MG63 (cell line): ENCODE results near the gene POLR1F. TPM values are rescaled to one million over a fixed set of nuclear protein-coding genes. Genes with fewer than 3 reads are reported as not detected.
A peak's percentile ranks its signal among the peaks of the same experiment; 100 is the strongest.
"Not testable (repeated sequence)": the region's sequence is repeated elsewhere in the genome, so short reads cannot be mapped to it uniquely, and the experiment has no call there.

ENCODE experiments used
- DNase-seq: peaks from one replicate; pipeline ENCODE4 v3.0.0-alpha.2; 2020
- H3K27me3 ChIP-seq: fragments of 250-450 bp; sonication (Bioruptor Pico); 2 replicates; pipeline ENCODE4 v1.5.1; 2020; ENCODE audit warnings: mild to moderate bottlenecking, moderate library complexity
- H3K36me3 ChIP-seq: fragments of 250-450 bp; sonication (Bioruptor Pico); 2 replicates; pipeline ENCODE4 v1.5.1; 2020; ENCODE audit warnings: mild to moderate bottlenecking, moderate library complexity
- H3K4me3 ChIP-seq: fragments of 250-450 bp; sonication (Bioruptor Pico); 2 replicates; pipeline ENCODE4 v1.5.1; 2020; ENCODE audit warnings: mild to moderate bottlenecking, moderate library complexity
- H3K9me3 ChIP-seq: fragments of 250-450 bp; sonication (Bioruptor Pico); 2 replicates; pipeline ENCODE4 v1.5.1; 2020; ENCODE audit warnings: mild to moderate bottlenecking, moderate library complexity
- total RNA-seq: library from RNA; depleted of rRNA; stranded (reverse); fragments of >200 nt; shearing (Covaris generic); gene quantifications from 2 replicates; pipeline ENCODE4 v1.2.3, GENCODE V29; 2014; ENCODE audit warnings: low replicate concordance; rRNA removed

The POLR1F gene
- total RNA-seq, 1 experiment from 2014 or later = 18.2 TPM

- Histone ChIP-seq H3K4me3 (no peak overlapping the region), H3K27me3 (no peaks in the 10 kb centered on the region), H3K36me3 (peaks cover 10% of the 10 kb centered on the region), H3K9me3 (no peaks in the 10 kb centered on the region)
- DNase-seq = no peak
These were observed 16.6 kb downstream of the POLR1F start for GRCh38 chr7:19692111-19692828.

- Histone ChIP-seq H3K4me3 (no peak overlapping the region), H3K36me3 (no peaks in the 10 kb centered on the region; the same call in 1 of the 2 replicates), H3K9me3 (no peaks in the 10 kb centered on the region), H3K27me3 (no peaks in the 10 kb centered on the region)
- no peak for DNase-seq
These were observed 18.1 kb downstream of the POLR1F start for GRCh38 chr7:19690736-19691135.

GRCh38 chr7:19689130-19689529 is 19.7 kb downstream of the POLR1F start:
- not testable (repeated sequence) for H3K36me3 ChIP-seq, H3K27me3 ChIP-seq, DNase-seq, H3K4me3 ChIP-seq, H3K9me3 ChIP-seq

DNA sequence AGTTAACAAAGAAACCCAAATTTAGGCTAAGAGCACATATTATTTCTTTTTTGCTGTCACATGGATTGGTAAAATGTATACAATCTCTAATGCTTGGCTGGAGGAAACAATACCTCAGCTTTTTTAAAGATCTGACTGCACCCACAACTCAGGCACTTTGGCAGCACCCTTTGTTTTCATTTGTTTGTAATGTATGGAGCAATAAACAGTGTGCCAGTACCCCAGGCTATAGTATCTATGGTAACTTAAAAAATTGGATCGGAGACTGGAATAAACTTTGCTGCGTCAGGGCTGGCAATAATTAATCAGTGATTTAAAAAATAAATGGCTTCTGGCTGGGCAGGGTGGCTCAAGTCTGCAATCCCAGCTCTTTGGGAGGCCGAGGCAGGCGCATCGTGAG is 27.2 kb downstream of the POLR1F start:
- Histone ChIP-seq H3K27me3 (no peaks in the 10 kb centered on the region), H3K4me3 (no peak overlapping the region), H3K36me3 (no peaks in the 10 kb centered on the region), H3K9me3 (0 out of 2 replicates have a peak, but pooled peaks cover 2% of the 10 kb centered on the region)
- DNase-seq = peak; percentile 50

DNA sequence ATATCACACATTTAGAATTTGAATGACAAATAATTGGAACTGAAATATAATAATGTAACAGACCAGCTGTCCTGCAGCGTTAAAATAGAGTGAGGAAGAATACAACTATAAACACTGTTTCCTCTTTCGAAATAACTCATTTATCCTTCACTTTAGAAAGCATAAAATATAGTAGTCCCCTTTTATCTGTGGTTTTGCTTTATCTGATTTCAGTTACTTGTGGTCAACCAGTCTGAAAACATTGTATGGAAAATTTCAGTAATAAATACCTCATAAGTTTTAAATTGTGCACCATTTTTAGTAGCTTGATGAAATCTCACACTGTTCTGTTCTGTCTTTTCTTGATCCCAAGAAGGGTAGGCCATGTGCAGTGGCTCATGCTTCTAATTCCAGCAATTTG is 31.7 kb downstream of the POLR1F start:
- H3K27me3 ChIP-seq = no peaks in the 10 kb centered on the region
- no peak for DNase-seq
- no peak overlapping the region for H3K4me3 ChIP-seq
- no peaks in the 10 kb centered on the region for H3K36me3 ChIP-seq
- no peaks in the 10 kb centered on the region for H3K9me3 ChIP-seq

DNA sequence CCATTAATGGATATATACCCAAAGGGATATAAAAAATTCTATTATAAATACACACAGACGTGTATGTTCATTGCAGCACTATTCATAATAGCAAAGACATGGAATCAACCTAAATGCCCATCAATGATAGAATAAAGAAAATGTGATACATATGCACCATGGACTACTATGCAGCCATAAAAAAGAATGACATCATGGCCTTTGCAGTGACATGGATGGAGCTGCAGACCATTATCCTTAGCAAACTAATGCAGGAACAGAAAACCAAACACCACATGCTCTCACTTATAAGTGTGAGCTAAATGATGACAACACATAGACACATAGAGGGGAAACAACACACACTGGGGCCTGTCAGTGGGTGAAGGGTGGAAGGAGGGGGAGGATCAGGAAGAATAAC is 33.0 kb downstream of the POLR1F start:
- Histone ChIP-seq H3K36me3 (no peaks in the 10 kb centered on the region), H3K9me3 (no peaks in the 10 kb centered on the region), H3K27me3 (no peaks in the 10 kb centered on the region), H3K4me3 (no peak overlapping the region)
- no peak for DNase-seq

GRCh38 chr7:19674266-19674960 is 34.4 kb downstream of the POLR1F start:
- Histone ChIP-seq H3K27me3 (no peaks in the 10 kb centered on the region), H3K36me3 (no peaks in the 10 kb centered on the region), H3K4me3 (no peak overlapping the region), H3K9me3 (no peaks in the 10 kb centered on the region)
- peak; percentile 9 for DNase-seq

- no peak for DNase-seq
- Histone ChIP-seq H3K4me3 (no peak overlapping the region), H3K9me3 (no peaks in the 10 kb centered on the region), H3K27me3 (no peaks in the 10 kb centered on the region), H3K36me3 (no peaks in the 10 kb centered on the region)
These were observed 38.0 kb downstream of the POLR1F start for GRCh38 chr7:19670806-19671205.

- Histone ChIP-seq H3K4me3 (no peak overlapping the region), H3K36me3 (no peaks in the 10 kb centered on the region), H3K9me3 (no peaks in the 10 kb centered on the region), H3K27me3 (no peaks in the 10 kb centered on the region)
- DNase-seq = no peak
These were observed 43.3 kb downstream of the POLR1F start for GRCh38 chr7:19665399-19666008.

GRCh38 chr7:19663816-19664462 is 44.9 kb downstream of the POLR1F start:
- DNase-seq = no peak
- Histone ChIP-seq H3K9me3 (no peaks in the 10 kb centered on the region), H3K27me3 (no peaks in the 10 kb centered on the region), H3K4me3 (no peak overlapping the region), H3K36me3 (no peaks in the 10 kb centered on the region)

- Histone ChIP-seq H3K27me3 (peaks cover 3% of the 10 kb centered on the region; the same call in 1 of the 2 replicates), H3K36me3 (no peaks in the 10 kb centered on the region), H3K4me3 (no peak overlapping the region), H3K9me3 (no peaks in the 10 kb centered on the region)
- no peak for DNase-seq
These were observed 60.0 kb downstream of the POLR1F start for GRCh38 chr7:19648791-19649190.

Other genes with a start within 250 kb of the POLR1F start
- not detected in 2 replicates for gene TMEM196, start 64.6 kb upstream of the POLR1F start, total RNA-seq